Heart left ventricle (tissue), 16 donors: ENCODE results near the gene CYREN. TPM values are rescaled to one million over a fixed set of nuclear protein-coding genes. Genes with fewer than 3 reads are reported as not detected.
A peak's percentile ranks its signal among the peaks of the same experiment; 100 is the strongest.

Experiments
- ATAC-seq, 4 donors: fragments of 200-7000 bp; cut with Tn5 transposase; one replicate each; pipeline ENCODE4 v1.9.1; 2020 to 2022; ENCODE audit warnings: moderate library complexity in 4 of 4, mild to moderate bottlenecking in 3 of 4, moderate number of reproducible peaks in 1 of 4
- DNase-seq, 5 donors: peaks; one replicate each; pipeline ENCODE4 v3.0.0-alpha.2; 2020
- H3K27ac ChIP-seq, 12 donors: fragments of 200-600 bp; sonication (generic) in 4 of 12; one replicate each; pipeline versions ENCODE4 v1.5.0 to v1.8.0; 2016 to 2022; ENCODE audit warnings: mild to moderate bottlenecking in 2 of 12
- H3K27me3 ChIP-seq, 9 donors: fragments of 200-600 bp; sonication (generic) in 2 of 9; one replicate each; pipeline versions ENCODE4 v1.5.1 to v1.8.0; 2016 to 2022; ENCODE audit warnings: mild to moderate bottlenecking in 3 of 9
- H3K36me3 ChIP-seq, 9 donors: fragments of 200-600 bp; sonication (generic) in 2 of 9; one replicate each; pipeline versions ENCODE4 v1.5.0 to v1.8.0; 2018 to 2022; ENCODE audit warnings: mild to moderate bottlenecking in 2 of 9
- H3K4me1 ChIP-seq, 12 donors: fragments of 200-600 bp; sonication (generic) in 4 of 12; one replicate each; pipeline versions ENCODE4 v1.5.0 to v1.8.0; 2016 to 2022; ENCODE audit warnings: mild to moderate bottlenecking in 3 of 12
- H3K4me3 ChIP-seq, 12 donors: fragments of 200-600 bp; sonication (generic) in 4 of 12; one replicate each; pipeline versions ENCODE4 v1.5.0 to v1.8.0; 2017 to 2022; ENCODE audit warnings: mild to moderate bottlenecking in 9 of 12, moderate library complexity in 4 of 12
- H3K9me3 ChIP-seq, 12 donors: fragments of 200-600 bp; sonication (generic) in 4 of 12; one replicate each; pipeline versions ENCODE4 v1.5.0 to v1.8.0; 2016 to 2022; ENCODE audit warnings: mild to moderate bottlenecking in 1 of 12
- CTCF ChIP-seq, 12 donors: fragments of 200-600 bp; sonication (generic) in 4 of 12; IDR thresholded peaks; one replicate each; pipeline versions ENCODE4 v1.5.0 to v1.8.0; 2018 to 2022; ENCODE audit warnings: antibody characterized with exemption in 12 of 12, mild to moderate bottlenecking in 5 of 12
- POLR2A ChIP-seq, 2 donors: fragments of 450-650 bp; IDR thresholded peaks; one replicate each; pipeline ENCODE4 v1.6.1; 2017; ENCODE audit warnings: antibody characterized with exemption in 2 of 2, mild to moderate bottlenecking in 2 of 2, moderate library complexity in 2 of 2
- WGBS, 4 donors: extraction: QIAGEN DNeasy Blood & Tissue Kit in 2 of 4; methylation state at CpG; one replicate each; pipeline versions ENCODE4 v1.1.5 to v1.1.7; 2013 to 2018; 5-methylcytosine and 5-hydroxymethylcytosine counted together
- intact Hi-C, 10 donors: fragments of 100-400 bp; cut with DNase I; formaldehyde crosslinking; loops; one replicate each; pipeline versions ENCODE4 v1.11.1 to v1.14.2; 2022
- long read RNA-seq, 3 donors: library from polyadenylated mRNA; unstranded; transcript quantifications; one replicate each; pipeline ENCODE4 v2.0.0, GENCODE V29; 2020 to 2021
- polyA plus RNA-seq, 2 donors: library from polyadenylated mRNA; stranded (reverse); fragments of 200-250 nt; gene quantifications; one replicate each; pipeline ENCODE4 v1.2.3, GENCODE V29; 2013
- total RNA-seq, 9 donors: library from RNA; depleted of rRNA in 2 of 9; stranded (reverse); fragments of >200 nt in 2 of 9; fragmentation: NEBNext Ultra II Directional in 3 of 9; extraction: Animal tissue kit (Norgen Biotek cat#: 25700) in 3 of 9; gene quantifications; one replicate each; pipeline versions ENCODE4 v1.1.0 to v1.2.4, GENCODE V29; 2016 to 2023
- donor health status: ischemic (EF 13 %, LVEDD 7.1; RV severe dilation, severe dysfunction).
- donor health status: healthy with polysubstance abuse.
- donor health status: DM: no; HTN: yes; CAD: no.
- donor health status: DM: no; HTN: no; CAD: no.
- donor health status: ischemic (EF 25% LVEDD 6.9; RV normal size, moderate dysfunction).
- donor health status: ischemic (EF 25% LVEDD 5.7; RV mildly dilated, moderate dysfunction).
- donor health status: healthy.
- donor health status: DM: yes; HTN: yes; CAD: no.
- donor health status: ischemic (EF 35%, LVEDD 5.7; RV mildly dilated, moderate dysfunction).
- donor health status: nonischemic (EF 11% LVEDD 7.7; RV severe dilation, severe dysfunction).
- donor health status: DM: yes; HTN: yes; CAD: no.
- donor health status: PGD.
- donor health status: ischemic (EF 29% LVEDD 5.4; RV normal size, mild dysfunction).
- donor health status: nonischemic (EF 23%, LVEDD 6.1; RV moderate dilation, normal function).

Gene CYREN
- total RNA-seq = 10 to 100 TPM; 18.4 to 35.8 (median 24.9) TPM
- polyA plus RNA-seq = 10 to 100 TPM; 19.5 to 35.8 TPM
- long read RNA-seq, donor 1, transcript CYREN-202 (4 exons, 1,738 nt) = major isoform, 8 of 26 reads
- long read RNA-seq, donor 1, partial matches to known transcripts = 0 of 26 reads
- long read RNA-seq, donor 1, other reads (novel, unspliced or antisense) = 14 of 26 reads
- long read RNA-seq, donor 2, transcript CYREN-209 (4 exons, 596 nt) = minor isoform, 5 of 170 reads
- long read RNA-seq, donor 2, transcript CYREN-202 (4 exons, 1,738 nt) = major isoform, 59 of 170 reads
- long read RNA-seq, donor 2, transcript CYREN-201 (4 exons, 1,482 nt) = minor isoform, 9 of 170 reads
- long read RNA-seq, donor 2, partial matches to known transcripts = 6 of 170 reads
- long read RNA-seq, donor 2, other reads (novel, unspliced or antisense) = 85 of 170 reads
- long read RNA-seq, donor 3, transcript CYREN-202 (4 exons, 1,738 nt) = major isoform, 10 of 33 reads
- long read RNA-seq, donor 3, partial matches to known transcripts = 1 of 33 reads
- long read RNA-seq, donor 3, other reads (novel, unspliced or antisense) = 16 of 33 reads

GRCh38 chr7:135170274-135170997 lies at the start of gene CYREN:
Gene CYREN, minus strand, starts transcription at chr7:135170707. Its CDS starts 1,785 bp downstream, at chr7:135168922.
- Histone ChIP-seq H3K9me3 (no peaks in the 10 kb centered on the region), H3K4me1 (peaks cover 9 to 63% (median 49%) of the 10 kb centered on the region in 12 donors), H3K27ac (peak within 1 kb of the TSS; percentile 83 to 100 (median 97)), H3K27me3 (no peaks in the 10 kb centered on the region), H3K36me3 (peaks cover 0 to 32% (median 29%) of the 10 kb centered on the region in 9 donors), H3K4me3 (peak within 1 kb of the TSS; percentile 68 to 99 (median 87))
- DNase-seq (peak; percentile 96 to 98 (median 97)), ATAC-seq (peak; percentile 89 to 97 (median 95))
- WGBS, 4 donors = 0 to 1% (median 0%) methylated on average over 36 to 77 of the region's 77 CpGs
- peak; percentile 42 to 93 (median 75) for TF ChIP-seq CTCF (IDR thresholded peaks at IDR 0.05)
- TF ChIP-seq POLR2A (IDR thresholded peaks at IDR 0.05) = peak in 1 of 2 donors; percentile 67
- intact Hi-C loops = loop anchor here in 7 of 10 donors (1.0 to 5.0 kb wide), 8 partner anchors 22 to 483 kb away; partner anchors contain the start of genes AGBL3 (in 7 of the 7) and TMEM140 (in 3 of the 7)

GRCh38 chr7:135217645-135218509 lies 47.4 kb upstream of the CYREN start:
- H3K27ac ChIP-seq = no peak overlapping the region
- H3K4me3 ChIP-seq = no peak overlapping the region
- no peaks in the 10 kb centered on the region for H3K9me3 ChIP-seq
- TF ChIP-seq POLR2A (IDR thresholded peaks at IDR 0.05) (no peak), CTCF (IDR thresholded peaks at IDR 0.05) (no peak)
- H3K4me1 ChIP-seq = no peaks in the 10 kb centered on the region
- ATAC-seq (no peak), DNase-seq (no peak)
- peaks cover 0 to 12% (median 0%) of the 10 kb centered on the region in 9 donors for H3K27me3 ChIP-seq
- intact Hi-C loops = no loop called here
- H3K36me3 ChIP-seq = no peaks in the 10 kb centered on the region
- 97 to 98% (median 97%) methylated on average over 5 of the region's 5 CpGs for WGBS, 4 donors

- WGBS, 4 donors = 75 to 84% (median 79%) methylated on average over 3 of the region's 3 CpGs
- TF ChIP-seq POLR2A (IDR thresholded peaks at IDR 0.05) (no peak), CTCF (IDR thresholded peaks at IDR 0.05) (no peak)
- no peak overlapping the region for H3K4me3 ChIP-seq
- DNase-seq (no peak), ATAC-seq (no peak)
- intact Hi-C loops = no loop called here
- no peak overlapping the region for H3K27ac ChIP-seq
- H3K4me1 ChIP-seq = peaks cover 0 to 6% (median under 1%) of the 10 kb centered on the region in 12 donors
- no peaks in the 10 kb centered on the region for H3K36me3 ChIP-seq
- peaks cover 0 to 5% (median 0%) of the 10 kb centered on the region in 9 donors for H3K27me3 ChIP-seq
- no peaks in the 10 kb centered on the region for H3K9me3 ChIP-seq
Observed at GRCh38 chr7:135215698-135216097, 45.2 kb upstream of the CYREN start.
